Hepatocyte (in vitro differentiated cells): ENCODE data around the gene RNF111.

ENCODE experiments used
- EZH2 ChIP-seq: fragments of 200-600 bp; sonication (generic); IDR thresholded peaks from 2 replicates; pipeline ENCODE4 v1.6.1; 2016; ENCODE audit warnings: antibody characterized with exemption, mild to moderate bottlenecking, borderline replicate concordance
- EZH2phosphoT487 ChIP-seq: fragments of 200-600 bp; sonication (generic); IDR thresholded peaks from one replicate; pipeline ENCODE4 v1.6.1; 2018; ENCODE audit warnings: antibody characterized with exemption, mild to moderate bottlenecking, low read depth, moderate library complexity; ENCODE audit not compliant: unreplicated experiment, severe bottlenecking
- TF ChIP-seq, protein P1 (sequence below): fragments of 200-600 bp; sonication (generic); IDR thresholded peaks from 2 replicates; pipeline ENCODE4 v1.5.1; 2016; ENCODE audit warnings: antibody characterized with exemption, mild to moderate bottlenecking; ENCODE audit not compliant: poor library complexity

DNA sequence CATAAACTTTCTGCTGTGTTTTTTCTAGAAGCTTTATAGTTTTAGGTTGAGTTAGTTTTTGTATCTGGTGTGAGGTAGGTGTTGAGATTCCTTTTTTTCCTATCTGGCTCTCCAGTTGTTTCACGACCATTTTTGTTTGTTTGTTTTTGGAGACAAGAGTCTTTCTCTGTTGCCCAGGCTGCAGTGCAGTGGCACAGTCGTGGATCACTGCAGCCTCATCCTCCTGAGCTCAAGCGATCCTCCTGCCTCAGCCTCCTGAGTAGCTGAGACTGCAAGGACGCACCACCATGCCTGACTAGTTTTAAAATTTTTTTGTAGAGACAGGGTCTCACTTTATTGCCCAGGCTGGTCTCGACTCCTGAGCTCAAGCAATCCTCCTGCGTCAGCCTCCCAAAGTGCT lies 20.6 kb downstream of the RNF111 start:
- TF ChIP-seq, protein P1, sequence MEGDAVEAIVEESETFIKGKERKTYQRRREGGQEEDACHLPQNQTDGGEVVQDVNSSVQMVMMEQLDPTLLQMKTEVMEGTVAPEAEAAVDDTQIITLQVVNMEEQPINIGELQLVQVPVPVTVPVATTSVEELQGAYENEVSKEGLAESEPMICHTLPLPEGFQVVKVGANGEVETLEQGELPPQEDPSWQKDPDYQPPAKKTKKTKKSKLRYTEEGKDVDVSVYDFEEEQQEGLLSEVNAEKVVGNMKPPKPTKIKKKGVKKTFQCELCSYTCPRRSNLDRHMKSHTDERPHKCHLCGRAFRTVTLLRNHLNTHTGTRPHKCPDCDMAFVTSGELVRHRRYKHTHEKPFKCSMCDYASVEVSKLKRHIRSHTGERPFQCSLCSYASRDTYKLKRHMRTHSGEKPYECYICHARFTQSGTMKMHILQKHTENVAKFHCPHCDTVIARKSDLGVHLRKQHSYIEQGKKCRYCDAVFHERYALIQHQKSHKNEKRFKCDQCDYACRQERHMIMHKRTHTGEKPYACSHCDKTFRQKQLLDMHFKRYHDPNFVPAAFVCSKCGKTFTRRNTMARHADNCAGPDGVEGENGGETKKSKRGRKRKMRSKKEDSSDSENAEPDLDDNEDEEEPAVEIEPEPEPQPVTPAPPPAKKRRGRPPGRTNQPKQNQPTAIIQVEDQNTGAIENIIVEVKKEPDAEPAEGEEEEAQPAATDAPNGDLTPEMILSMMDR = no peak
- TF ChIP-seq EZH2 = no peak
- TF ChIP-seq EZH2phosphoT487 = no peak
